NCI-H524 (cell line): ENCODE measurements around the gene PRDM1.

ENCODE experiments used
- DNase-seq, 2 experiments: peaks; one replicate each; lab custom pipeline; 2025; lab: John Stamatoyannopoulos, UW

Gene PRDM1

DNA sequence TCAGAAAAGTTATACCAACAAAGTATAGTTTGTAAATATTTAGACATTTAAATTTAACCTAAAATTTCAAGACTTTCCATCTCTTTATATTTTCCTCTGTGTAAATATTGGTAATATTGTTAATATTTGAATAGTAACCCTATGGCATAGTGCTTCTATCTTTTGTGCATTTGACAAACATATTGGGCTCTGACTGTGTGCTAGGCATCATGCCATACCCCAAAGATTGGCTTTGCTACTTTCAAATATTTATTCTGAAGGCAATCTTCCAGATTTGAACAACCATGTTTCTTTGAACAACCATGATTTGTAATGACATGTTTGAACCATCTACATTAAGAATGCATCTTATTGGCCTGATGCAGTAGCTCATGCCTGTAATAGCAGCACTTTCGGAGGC lies 15.5 kb upstream of the PRDM1 start:
- DNase-seq: no peak

GRCh38 chr6:106072501-106073090 lies 13.5 kb upstream of the PRDM1 start:
- no peak for DNase-seq

- no peak for DNase-seq
Observed at GRCh38 chr6:106074146-106074545, 12.0 kb upstream of the PRDM1 start.

DNA sequence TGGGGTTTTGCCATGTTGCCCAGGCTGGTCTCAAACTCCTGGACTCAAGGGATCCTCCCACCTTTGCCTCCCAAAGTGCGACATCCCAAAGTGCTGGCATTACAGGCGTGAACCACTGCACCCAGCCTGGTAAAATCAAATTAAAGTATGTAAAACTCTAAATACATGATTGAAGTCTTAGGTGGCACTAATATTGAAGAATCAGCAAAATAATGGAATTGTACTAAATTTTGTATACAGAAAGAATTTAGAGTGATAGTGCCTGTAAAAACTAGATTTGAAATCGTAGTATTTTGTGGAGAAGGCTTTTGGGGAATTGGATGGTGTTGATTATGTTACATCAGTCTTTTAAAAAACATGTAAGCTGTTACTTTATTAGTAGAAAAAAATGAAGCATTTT lies 10.0 kb upstream of the PRDM1 start:
- DNase-seq: no peak

DNA sequence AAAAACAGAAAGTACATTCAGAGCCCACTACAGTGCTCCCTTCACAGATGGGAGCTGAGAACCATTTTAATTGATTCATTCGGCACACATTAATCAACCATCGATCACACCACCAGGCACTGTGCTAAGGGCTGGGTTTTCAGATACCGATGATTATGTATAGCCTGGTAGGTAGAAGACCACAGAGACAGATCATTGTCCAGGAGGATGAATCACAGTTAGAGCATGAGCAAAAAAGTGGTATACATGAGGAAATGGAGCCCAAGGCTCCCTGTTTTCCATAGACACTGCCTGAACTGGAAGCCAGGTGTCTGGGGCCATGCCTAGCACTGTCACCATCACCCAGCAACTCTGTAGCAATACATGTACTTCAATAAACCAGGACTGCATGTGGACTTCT lies 9.0 kb upstream of the PRDM1 start:
- no peak for DNase-seq

DNA sequence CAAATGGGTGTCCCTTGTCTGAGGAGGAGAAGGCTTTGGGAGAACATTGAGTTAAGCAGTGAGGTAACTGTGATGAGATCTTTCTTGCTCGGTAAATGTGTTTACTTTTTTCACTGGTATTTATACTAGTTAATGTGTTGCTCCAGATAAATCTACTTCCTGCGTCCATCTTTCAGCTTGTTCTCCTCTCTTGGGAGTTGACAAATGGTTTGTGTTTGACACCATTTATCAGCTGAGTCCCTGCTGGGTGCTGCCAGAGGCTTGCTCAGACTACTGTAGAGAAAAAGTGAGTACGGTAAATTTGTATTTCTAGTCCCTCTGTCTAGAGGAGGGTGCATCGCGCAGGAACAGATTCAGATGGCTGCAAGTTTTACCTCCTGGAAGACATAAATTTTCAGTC lies 8.3 kb upstream of the PRDM1 start:
- no peak for DNase-seq

- peak; percentile 39 to 58 for DNase-seq
Observed at GRCh38 chr6:106079961-106080762, 6.0 kb upstream of the PRDM1 start.

DNA sequence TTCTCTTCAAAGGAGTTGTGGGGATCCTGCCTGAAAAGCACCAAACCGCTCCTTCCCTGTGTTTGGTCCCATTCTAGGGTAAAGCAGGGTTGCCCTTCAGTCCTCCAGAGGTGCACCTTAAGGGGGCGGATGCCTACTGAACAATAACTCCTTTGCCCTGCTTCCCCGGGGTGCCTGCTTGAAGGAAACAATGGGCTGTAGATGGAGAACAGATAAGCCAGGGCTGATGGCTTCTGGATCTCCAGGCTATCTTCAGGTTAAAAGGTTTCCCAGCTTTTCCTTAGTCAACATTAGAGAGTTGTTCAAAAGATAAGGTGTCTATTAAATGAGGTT lies 5.4 kb upstream of the PRDM1 start:
- DNase-seq: no peak

DNA sequence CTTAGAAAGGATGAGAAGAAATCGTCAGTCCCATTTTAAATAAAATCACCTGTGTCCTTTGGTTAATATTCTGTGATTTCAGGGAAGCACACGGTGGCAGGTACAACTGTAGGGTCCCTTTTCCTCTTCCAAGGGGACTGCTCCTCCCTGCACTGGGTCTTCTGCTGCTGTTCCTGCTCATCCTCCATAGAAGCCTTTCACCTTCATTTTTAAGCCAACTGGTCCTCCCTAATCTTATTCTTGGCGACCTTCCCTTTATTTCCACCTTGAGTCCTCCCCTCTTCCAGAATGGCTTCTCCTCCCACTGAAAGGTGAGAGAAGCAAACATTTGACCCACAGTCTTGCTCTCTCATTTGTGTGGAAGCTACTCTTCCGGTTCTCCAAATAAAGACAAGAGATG lies 4.4 kb upstream of the PRDM1 start:
- no peak for DNase-seq

GRCh38 chr6:106082735-106083398 lies 3.3 kb upstream of the PRDM1 start:
- DNase-seq: no peak

GRCh38 chr6:106083618-106084017 lies 2.5 kb upstream of the PRDM1 start:
- no peak for DNase-seq

- DNase-seq: peak; percentile 46 to 80
Observed at GRCh38 chr6:106084106-106084988, 1.8 kb upstream of the PRDM1 start.

DNA sequence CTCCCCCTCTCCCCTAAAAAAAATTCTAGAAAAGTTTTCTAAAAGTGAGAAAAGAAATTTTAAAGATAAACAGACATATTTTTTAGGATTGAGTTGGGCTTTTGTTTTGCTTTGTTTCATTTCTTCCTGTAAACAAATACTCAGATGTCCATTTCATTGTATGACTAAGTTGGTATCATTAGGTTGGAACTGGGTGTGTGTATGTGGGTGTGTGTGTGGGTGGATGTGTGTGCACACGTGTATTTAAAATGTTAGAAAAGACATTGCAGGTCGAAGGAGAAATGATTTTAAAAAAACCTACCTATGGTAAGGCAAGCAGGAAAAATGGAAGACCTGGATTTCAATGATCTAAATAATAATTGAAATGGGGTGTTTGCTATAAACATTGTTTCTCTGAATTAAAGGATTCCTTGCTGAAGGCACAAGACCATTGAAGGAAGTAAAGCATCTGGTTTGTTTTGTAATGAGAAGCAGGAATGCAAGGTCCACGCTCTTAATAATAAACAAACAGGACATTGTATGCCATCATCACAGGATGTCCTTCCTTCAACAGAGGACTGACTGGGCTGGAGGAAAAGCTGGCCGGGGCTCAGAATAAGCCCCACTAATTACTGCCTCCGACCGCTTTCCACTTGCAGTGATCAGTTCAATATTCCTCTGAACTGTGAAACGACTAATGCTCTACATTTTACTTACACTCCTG lies 996 bp upstream of the PRDM1 start:
- DNase-seq: no peak

GRCh38 chr6:106085692-106085983 lies 498 bp upstream of the PRDM1 start:
- DNase-seq: no peak

DNA sequence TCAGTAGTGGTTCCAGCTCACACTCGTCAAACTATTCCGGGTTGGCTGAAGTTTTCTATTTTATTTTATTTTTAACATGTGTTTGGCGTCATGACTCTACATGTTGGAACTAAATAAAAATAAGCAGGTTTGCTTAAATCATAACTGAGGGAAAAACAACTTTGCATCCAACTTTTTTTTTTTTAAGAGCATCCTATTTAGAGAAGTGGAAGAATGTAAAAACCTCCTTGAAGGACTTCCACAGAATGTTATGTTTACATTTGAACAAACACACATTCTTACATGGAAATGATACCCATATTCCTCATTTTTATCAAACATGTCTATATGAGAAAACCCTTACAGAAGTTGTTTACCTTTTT lies 659 bp downstream of the PRDM1 start:
- no peak for DNase-seq

GRCh38 chr6:106087548-106088325 lies 1.6 kb downstream of the PRDM1 start:
- no peak for DNase-seq

- peak in 1 of 2 experiments; percentile 4 for DNase-seq
Observed at GRCh38 chr6:106090001-106090400, 3.9 kb downstream of the PRDM1 start.

DNA sequence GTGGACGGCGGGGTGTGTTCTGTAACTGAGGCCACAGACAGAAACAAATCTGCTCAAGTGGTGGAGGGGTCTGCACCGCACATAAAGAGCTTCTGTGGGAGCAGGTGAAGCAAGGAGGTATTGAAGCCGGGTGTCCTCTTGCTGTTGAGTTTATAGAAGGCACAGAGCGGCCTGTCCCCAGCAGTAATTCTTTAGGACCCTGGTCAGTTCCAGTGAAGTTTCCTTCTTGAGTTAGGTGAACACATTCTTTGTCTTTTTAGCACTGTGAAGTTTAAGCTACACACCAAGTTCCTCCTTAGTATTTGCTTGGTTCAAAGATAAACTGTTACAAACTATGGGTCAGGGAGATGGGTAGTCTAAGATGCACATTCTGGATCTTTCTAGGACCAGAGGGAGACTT lies 6.1 kb downstream of the PRDM1 start:
- DNase-seq: no peak

DNA sequence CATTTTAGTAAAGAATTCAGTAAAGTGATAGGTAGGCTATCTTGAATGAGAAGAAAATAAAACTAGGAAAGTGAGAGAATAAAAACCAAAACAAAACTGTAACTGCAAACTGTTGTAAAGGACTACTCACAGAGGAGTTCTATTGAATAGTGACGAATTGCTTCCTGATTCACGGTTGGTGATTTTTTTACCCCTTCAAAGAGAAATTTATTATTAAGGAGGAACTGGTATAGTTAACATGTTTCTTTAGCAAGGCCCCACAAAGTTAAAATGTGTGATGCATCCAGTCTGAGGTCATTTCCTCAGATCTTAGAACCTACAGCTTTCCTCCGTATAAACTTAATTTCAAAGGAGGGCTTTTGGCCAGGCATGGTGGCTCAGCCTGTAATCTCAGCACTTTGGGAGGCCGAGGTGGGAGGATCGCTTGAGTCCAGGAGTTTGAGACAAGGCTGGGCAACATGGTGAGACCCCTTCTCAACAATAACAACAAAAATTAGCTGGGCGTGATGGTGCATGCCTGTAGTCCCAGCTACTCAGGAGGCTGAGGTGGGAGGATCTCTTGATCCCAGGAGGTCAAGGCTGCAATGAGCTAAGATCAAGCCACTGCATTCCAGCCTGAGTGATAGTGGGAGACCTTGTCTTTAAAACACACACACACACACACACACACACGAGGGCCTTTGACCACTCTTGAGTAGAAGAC lies 8.3 kb downstream of the PRDM1 start:
- no peak for DNase-seq

DNA sequence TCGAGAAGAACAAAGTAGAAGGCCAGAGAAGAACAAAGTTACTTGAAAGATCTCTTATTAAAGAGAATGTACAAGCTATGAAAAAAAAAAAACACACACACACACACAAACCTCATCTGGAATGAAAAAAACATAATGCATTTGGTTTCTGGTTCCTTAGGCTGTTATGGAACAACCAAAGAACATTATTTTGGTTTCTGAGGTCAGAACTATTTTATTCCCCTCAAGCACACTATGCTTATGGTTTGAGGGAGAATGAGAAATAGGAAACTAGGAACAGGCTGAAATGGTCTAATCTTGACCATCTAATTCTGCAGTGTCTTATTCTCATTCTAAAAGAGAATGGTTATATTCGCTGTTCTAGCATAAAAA lies 8.8 kb downstream of the PRDM1 start:
- DNase-seq: no peak
